Astrocyte of the spinal cord (primary cell): ENCODE measurements around the gene CCND1.

Source experiments
- DNase-seq: peaks from one replicate; pipeline ENCODE4 v3.0.0; 2011; ENCODE audit warnings: low read depth, low spot score
- H3K4me3 ChIP-seq: 2 replicates; pipeline ENCODE4 v1.5.1; 2011; ENCODE audit warnings: low read depth, mild to moderate bottlenecking, low read length, moderate library complexity
- in situ Hi-C: cut with HindIII; loops from 2 replicates; pipeline ENCODE4 v1.10.0; 2017; ENCODE audit warnings: low sequenced_read_pairs
- TF ChIP-seq, protein P1 (sequence below): IDR thresholded peaks from 2 replicates; pipeline ENCODE4 v1.5.1; 2012; ENCODE audit warnings: low read depth, mild to moderate bottlenecking, low read length, inconsistent platforms

Gene CCND1

GRCh38 chr11:69630017-69630416, 10.9 kb upstream of the CCND1 start:
- TF ChIP-seq, protein P1, sequence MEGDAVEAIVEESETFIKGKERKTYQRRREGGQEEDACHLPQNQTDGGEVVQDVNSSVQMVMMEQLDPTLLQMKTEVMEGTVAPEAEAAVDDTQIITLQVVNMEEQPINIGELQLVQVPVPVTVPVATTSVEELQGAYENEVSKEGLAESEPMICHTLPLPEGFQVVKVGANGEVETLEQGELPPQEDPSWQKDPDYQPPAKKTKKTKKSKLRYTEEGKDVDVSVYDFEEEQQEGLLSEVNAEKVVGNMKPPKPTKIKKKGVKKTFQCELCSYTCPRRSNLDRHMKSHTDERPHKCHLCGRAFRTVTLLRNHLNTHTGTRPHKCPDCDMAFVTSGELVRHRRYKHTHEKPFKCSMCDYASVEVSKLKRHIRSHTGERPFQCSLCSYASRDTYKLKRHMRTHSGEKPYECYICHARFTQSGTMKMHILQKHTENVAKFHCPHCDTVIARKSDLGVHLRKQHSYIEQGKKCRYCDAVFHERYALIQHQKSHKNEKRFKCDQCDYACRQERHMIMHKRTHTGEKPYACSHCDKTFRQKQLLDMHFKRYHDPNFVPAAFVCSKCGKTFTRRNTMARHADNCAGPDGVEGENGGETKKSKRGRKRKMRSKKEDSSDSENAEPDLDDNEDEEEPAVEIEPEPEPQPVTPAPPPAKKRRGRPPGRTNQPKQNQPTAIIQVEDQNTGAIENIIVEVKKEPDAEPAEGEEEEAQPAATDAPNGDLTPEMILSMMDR = no peak
- DNase-seq = no peak
- no peak overlapping the region for H3K4me3 ChIP-seq
- in situ Hi-C loops = no loop called here

DNA sequence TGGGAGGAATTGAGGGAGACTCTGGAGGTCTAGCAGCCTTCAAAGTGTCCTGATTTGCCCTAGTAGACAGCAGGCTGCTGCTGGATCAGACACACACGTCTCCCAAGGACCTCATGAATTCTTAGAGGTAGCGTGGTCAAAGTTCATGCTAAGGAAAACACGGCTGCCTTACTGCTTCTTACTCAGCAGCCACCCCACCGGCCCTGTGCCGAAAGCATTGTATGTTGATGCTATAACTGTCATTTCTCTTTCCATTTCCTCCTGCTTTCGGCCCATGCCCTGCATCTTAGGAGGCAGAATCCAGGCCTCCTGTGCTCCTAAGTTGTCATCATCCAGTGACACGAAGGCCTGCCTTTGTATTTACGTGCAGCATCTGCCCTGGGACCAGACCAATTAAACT, 10.5 kb upstream of the CCND1 start:
- TF ChIP-seq, protein P1 = no peak

GRCh38 chr11:69632900-69633299, 8.1 kb upstream of the CCND1 start:
- no peak overlapping the region for H3K4me3 ChIP-seq
- in situ Hi-C loops = no loop called here
- DNase-seq = no peak
- TF ChIP-seq, protein P1 = no peak

More for the DNA sequence above, 10.5 kb upstream of the CCND1 start:
- H3K4me3 ChIP-seq = no peak overlapping the region
- DNase-seq = no peak
- in situ Hi-C loops = no loop called here

DNA sequence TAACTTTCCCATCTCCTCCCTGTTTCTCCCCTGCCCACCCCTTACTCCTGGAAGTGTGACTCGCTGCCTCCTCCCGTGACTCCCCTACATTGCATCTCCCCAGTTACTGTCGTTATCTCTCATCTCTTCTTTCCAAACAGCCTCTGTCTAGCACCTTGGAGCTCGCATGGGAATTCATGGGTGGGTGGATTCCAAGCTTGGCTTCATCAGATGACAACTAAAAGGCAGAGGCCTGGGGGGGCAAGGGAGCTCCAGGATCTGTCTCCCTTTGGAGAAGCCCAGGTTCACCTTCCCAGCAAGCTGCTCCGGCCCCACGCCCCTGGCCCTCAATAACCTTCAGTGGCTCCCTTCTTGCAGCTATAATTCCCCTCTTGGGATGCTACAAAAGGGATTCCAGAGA, 6.9 kb upstream of the CCND1 start:
- H3K4me3 ChIP-seq = no peak overlapping the region
- TF ChIP-seq, protein P1 = no peak
- no peak for DNase-seq
- in situ Hi-C loops = no loop called here

- no peak for DNase-seq
- in situ Hi-C loops = no loop called here
- TF ChIP-seq, protein P1 = no peak
- H3K4me3 ChIP-seq = no peak overlapping the region
These were observed 6.4 kb upstream of the CCND1 start for GRCh38 chr11:69634590-69634989.

GRCh38 chr11:69635195-69635594, 5.8 kb upstream of the CCND1 start:
- TF ChIP-seq, protein P1 = no peak
- DNase-seq = no peak
- no peak overlapping the region for H3K4me3 ChIP-seq
- in situ Hi-C loops = no loop called here
